Measurements from ENCODE around the gene NAA40. TPM values are rescaled to one million over a fixed set of nuclear protein-coding genes. Genes with fewer than 3 reads are reported as not detected.

Gene NAA40
- total and polyA plus RNA-seq, 2 of the 13 experiments (the other 11 are each of a cell fraction or from before 2014, with no cell fraction given) = 11.1 to 17.9 TPM

GRCh38 chr11:63920126-63920938, 18.5 kb upstream of the NAA40 start (continued):
- TF ChIP-seq THRA (CRISPR knock-in tag; IDR thresholded peaks at IDR 0.05; ENCODE audit: borderline replicate concordance) (peak; percentile 51; the same call in 1 of the 2 replicates), IKZF4 (CRISPR knock-in tag; IDR thresholded peaks at IDR 0.05; ENCODE audit: borderline replicate concordance, low read depth, not compliant biosample characterization) (no peak), ZNF558 (CRISPR knock-in tag; IDR thresholded peaks at IDR 0.05; ENCODE audit: borderline replicate concordance) (0 out of 2 replicates have a peak, but pooled peaks have one; percentile 64), PHF20 (CRISPR knock-in tag; IDR thresholded peaks at IDR 0.05) (no peak), ZSCAN9 (CRISPR knock-in tag; IDR thresholded peaks at IDR 0.05; ENCODE audit: borderline replicate concordance) (no peak), KLF13 (CRISPR knock-in tag; IDR thresholded peaks at IDR 0.05) (no peak), SIN3A (IDR thresholded peaks at IDR 0.05; ENCODE audit: borderline replicate concordance, low read depth, low read length) (peak; percentile 27; the same call in 1 of the 2 replicates), MAZ (IDR thresholded peaks at IDR 0.05; ENCODE audit: borderline replicate concordance, low read depth, low read length) (peak; percentile 81; the same call in 1 of the 2 replicates), MAZ (CRISPR knock-in tag; IDR thresholded peaks at IDR 0.05; ENCODE audit: low read depth) (0 out of 2 replicates have a peak, but pooled peaks have one; percentile 2), RFX5 (IDR thresholded peaks at IDR 0.05; ENCODE audit: low read depth, low read length) (no peak), SNAPC4 (CRISPR knock-in tag; IDR thresholded peaks at IDR 0.05) (peak; percentile 32; the same call in 1 of the 2 replicates), ATF1 (CRISPR knock-in tag; IDR thresholded peaks at IDR 0.05) (no peak), ZNF432 (CRISPR knock-in tag; IDR thresholded peaks at IDR 0.05; ENCODE audit: borderline replicate concordance) (no peak), ZUFSP (CRISPR knock-in tag; IDR thresholded peaks at IDR 0.05; ENCODE audit: borderline replicate concordance) (no peak), ZNF678 (CRISPR knock-in tag; IDR thresholded peaks at IDR 0.05) (no peak), TAF1 (CRISPR knock-in tag; IDR thresholded peaks at IDR 0.05) (peak; percentile 43; the same call in 1 of the 2 replicates), ETS1 (CRISPR knock-in tag; IDR thresholded peaks at IDR 0.05) (no peak), ZIK1 (CRISPR knock-in tag; IDR thresholded peaks at IDR 0.05; ENCODE audit: borderline replicate concordance, low read depth) (0 out of 2 replicates have a peak, but pooled peaks have one; percentile 26)
